Nephron (organoid): ENCODE results near the gene LSS.

Source experiments
- H3K27ac Mint-ChIP-seq, 3 experiments: 2 replicates each; pipeline ENCODE4 v1.8.0; 2020; ENCODE audit warnings: mixed read lengths in 3 of 3, mild to moderate bottlenecking in 2 of 3, moderate library complexity in 1 of 3
- H3K27me3 Mint-ChIP-seq: 2 replicates; pipeline ENCODE4 v1.8.0; 2021; ENCODE audit warnings: low read depth, mild to moderate bottlenecking, moderate library complexity, mixed read lengths
- H3K36me3 Mint-ChIP-seq: 2 replicates; pipeline ENCODE4 v1.8.0; 2020; ENCODE audit warnings: low read depth, mixed read lengths
- H3K4me1 Mint-ChIP-seq: 2 replicates; pipeline ENCODE4 v1.8.0; 2020; ENCODE audit warnings: mixed read lengths
- H3K4me3 Mint-ChIP-seq, 3 experiments: 2 replicates each; pipeline ENCODE4 v1.8.0; 2020; ENCODE audit warnings: mild to moderate bottlenecking in 3 of 3, mixed read lengths in 3 of 3, moderate library complexity in 2 of 3
- H3K9me3 Mint-ChIP-seq: 2 replicates; pipeline ENCODE4 v1.8.0; 2020; ENCODE audit warnings: mixed read lengths
- TF ChIP-seq, protein P1 (sequence below), 3 experiments: fragments of 200-600 bp; sonication (generic); IDR thresholded peaks; one replicate each; pipeline ENCODE4 v1.5.0; 2021; ENCODE audit warnings: antibody characterized with exemption in 3 of 3; ENCODE audit not compliant: unreplicated experiment in 3 of 3

Gene LSS

DNA sequence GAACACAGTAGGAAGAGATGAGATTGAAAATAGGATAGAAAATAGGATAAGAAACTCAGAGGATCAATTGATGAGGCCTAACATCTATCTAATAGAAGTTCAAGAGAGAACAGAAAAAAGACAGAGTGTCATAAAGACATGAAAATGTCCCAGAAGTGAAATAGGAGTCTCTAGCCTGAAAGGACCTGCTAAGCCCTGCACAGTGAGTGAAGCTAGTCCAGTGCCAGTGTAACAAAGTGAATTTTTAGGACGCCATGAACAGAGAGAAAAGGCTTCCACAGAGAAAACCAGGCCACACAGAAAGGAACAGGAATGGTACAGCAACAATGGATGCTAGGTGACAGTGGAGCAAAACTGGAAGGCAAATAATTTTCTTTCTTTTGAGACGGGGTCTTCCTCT is 20.3 kb upstream of the LSS start:
- Mint-ChIP-seq H3K36me3 (peaks cover 73% of the 10 kb centered on the region), H3K27me3 (no peaks in the 10 kb centered on the region), H3K4me3 (no peak overlapping the region), H3K9me3 (no peaks in the 10 kb centered on the region), H3K4me1 (no peaks in the 10 kb centered on the region), H3K27ac (no peak overlapping the region)
- TF ChIP-seq, protein P1, sequence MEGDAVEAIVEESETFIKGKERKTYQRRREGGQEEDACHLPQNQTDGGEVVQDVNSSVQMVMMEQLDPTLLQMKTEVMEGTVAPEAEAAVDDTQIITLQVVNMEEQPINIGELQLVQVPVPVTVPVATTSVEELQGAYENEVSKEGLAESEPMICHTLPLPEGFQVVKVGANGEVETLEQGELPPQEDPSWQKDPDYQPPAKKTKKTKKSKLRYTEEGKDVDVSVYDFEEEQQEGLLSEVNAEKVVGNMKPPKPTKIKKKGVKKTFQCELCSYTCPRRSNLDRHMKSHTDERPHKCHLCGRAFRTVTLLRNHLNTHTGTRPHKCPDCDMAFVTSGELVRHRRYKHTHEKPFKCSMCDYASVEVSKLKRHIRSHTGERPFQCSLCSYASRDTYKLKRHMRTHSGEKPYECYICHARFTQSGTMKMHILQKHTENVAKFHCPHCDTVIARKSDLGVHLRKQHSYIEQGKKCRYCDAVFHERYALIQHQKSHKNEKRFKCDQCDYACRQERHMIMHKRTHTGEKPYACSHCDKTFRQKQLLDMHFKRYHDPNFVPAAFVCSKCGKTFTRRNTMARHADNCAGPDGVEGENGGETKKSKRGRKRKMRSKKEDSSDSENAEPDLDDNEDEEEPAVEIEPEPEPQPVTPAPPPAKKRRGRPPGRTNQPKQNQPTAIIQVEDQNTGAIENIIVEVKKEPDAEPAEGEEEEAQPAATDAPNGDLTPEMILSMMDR (IDR thresholded peaks at IDR 0.05; ENCODE audit: unreplicated experiment in 3 of 3): no peak

DNA sequence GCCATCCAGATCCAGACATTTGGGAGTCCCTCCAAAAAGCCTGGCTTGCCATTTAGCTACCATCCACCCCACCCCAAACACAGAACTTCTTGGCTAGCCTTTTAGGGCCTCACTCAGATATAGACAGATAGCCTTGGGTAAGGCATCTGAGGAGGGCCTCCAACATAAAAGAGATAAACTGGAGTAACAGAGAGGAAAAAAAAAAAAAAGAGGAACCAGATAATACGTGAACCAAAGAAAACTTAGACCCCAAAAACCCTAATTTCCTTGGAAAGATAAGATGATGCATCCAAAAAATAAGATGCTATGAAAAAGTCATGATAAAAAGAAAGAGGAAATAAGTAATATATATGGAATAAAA is 19.8 kb upstream of the LSS start:
- H3K4me3 Mint-ChIP-seq: no peak overlapping the region
- H3K27ac Mint-ChIP-seq: no peak overlapping the region
- TF ChIP-seq, protein P1 (IDR thresholded peaks at IDR 0.05; ENCODE audit: unreplicated experiment in 3 of 3): no peak
- H3K27me3 Mint-ChIP-seq: no peaks in the 10 kb centered on the region
- no peaks in the 10 kb centered on the region for H3K9me3 Mint-ChIP-seq
- peaks cover 71% of the 10 kb centered on the region for H3K36me3 Mint-ChIP-seq
- H3K4me1 Mint-ChIP-seq: no peaks in the 10 kb centered on the region

DNA sequence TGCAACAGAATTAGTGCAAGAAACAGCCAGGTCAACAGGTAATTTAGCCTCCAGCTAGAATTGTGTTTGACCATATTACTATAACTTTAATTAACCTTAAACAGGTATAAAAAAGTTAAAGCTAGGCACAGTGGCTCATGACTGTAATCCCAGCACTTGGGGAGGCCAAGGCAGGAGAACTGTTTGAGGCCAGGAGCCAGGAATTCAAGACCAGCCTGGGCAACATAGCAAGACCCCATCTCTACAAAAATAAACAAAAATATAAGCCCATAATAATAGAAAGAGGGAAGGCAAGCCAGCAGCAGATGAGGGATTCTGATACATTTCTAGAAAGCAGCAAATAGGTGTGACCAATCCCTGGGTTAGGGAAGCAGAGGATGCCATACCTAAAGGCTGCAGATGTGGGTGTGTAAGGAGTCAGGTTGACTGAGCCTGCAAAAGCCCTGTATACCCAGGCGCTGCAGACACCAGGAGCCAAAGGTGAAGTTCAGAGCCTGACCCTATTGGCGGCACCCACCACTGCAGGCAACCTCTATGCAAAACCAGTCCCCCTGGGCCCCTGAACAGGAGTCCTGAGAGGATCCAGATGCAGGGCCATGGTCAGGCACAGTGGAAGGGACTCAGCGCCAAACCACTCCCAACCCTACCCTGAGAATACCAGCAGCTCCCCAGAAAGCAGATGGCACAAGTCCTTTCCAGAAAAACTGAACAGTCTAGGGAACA is 19.3 kb upstream of the LSS start:
- H3K4me1 Mint-ChIP-seq: no peaks in the 10 kb centered on the region
- H3K9me3 Mint-ChIP-seq: no peaks in the 10 kb centered on the region
- H3K36me3 Mint-ChIP-seq: peaks cover 72% of the 10 kb centered on the region
- TF ChIP-seq, protein P1 (IDR thresholded peaks at IDR 0.05; ENCODE audit: unreplicated experiment in 3 of 3): no peak
- no peak overlapping the region for H3K27ac Mint-ChIP-seq
- no peaks in the 10 kb centered on the region for H3K27me3 Mint-ChIP-seq
- H3K4me3 Mint-ChIP-seq: no peak overlapping the region

DNA sequence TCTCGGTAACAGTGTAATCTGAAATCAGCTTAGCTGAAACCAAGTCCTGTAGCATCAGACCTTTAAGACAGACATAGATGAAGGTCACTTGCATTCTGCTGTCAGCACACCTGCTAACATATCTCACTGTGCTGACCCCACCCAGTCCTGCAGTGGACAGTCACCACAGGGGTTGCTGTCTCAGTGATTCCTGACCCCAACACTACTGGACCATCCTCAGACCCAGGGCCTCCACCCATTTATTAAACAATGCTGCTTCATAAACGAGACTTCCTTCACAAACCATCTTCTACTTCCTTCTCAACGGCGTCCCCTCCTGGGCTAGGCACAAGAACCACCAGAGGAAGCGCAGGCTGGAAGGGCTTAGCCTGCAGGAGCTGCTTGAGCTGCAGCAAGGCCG is 17.8 kb upstream of the LSS start:
- no peaks in the 10 kb centered on the region for H3K4me1 Mint-ChIP-seq
- no peaks in the 10 kb centered on the region for H3K9me3 Mint-ChIP-seq
- H3K27me3 Mint-ChIP-seq: no peaks in the 10 kb centered on the region
- H3K4me3 Mint-ChIP-seq: no peak overlapping the region
- H3K27ac Mint-ChIP-seq: no peak overlapping the region
- TF ChIP-seq, protein P1 (IDR thresholded peaks at IDR 0.05; ENCODE audit: unreplicated experiment in 3 of 3): no peak
- peaks cover 70% of the 10 kb centered on the region for H3K36me3 Mint-ChIP-seq

DNA sequence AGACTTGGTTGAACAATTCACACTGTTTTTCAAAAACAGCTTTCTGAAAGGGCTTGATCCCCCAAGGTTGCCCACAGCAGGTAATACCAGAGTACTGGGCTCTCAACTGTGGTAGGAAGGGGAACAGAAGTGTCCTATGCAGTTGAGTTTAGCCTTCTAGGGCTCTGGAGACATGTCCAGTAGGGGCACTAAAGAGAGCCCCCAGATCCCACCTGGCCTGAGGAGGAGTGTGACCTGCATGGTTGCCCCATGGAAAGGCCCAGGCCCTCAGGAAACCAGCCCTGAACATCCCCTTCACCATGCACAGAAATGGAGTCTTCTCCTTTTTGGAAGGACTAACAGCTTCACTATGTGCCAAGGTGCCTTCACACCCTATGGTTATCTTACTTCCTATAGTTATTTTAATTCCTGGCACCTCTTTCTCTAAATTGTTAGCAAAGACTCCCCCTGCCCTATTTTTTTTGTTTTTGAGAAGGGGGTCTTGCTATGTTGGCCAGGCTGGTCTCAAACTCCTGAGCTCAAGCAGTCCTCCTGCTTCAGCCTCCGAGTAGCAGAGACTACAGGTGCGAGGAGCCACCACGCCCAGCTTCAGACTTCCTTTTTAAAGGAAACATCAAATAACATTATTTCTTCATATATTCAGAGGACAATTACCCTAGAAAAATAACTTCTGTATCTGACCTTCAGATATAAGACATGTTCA is 16.8 kb upstream of the LSS start:
- TF ChIP-seq, protein P1 (IDR thresholded peaks at IDR 0.05; ENCODE audit: unreplicated experiment in 3 of 3): no peak
- H3K4me3 Mint-ChIP-seq: no peak overlapping the region
- H3K4me1 Mint-ChIP-seq: no peaks in the 10 kb centered on the region

DNA sequence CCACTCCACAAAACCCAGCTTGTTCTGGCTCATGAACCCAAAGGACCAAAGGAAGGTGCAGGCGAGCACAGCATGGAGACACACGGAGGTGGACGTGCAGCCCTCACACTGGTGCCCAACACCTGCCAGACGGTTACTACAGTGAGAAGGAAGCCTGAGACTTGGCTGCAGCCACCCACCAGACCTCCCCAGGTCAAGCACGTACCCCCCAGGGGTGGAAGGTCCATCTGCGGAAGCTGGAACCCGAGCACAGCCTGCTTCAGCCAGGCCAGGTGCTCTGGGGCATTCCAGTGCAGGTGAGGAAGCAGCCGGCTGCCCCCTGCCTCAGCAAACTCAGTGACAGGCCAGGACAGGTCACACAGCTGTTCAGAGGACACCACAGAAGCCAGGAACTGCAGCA is 16.0 kb upstream of the LSS start:
- H3K27ac Mint-ChIP-seq: no peak overlapping the region
- no peaks in the 10 kb centered on the region for H3K4me1 Mint-ChIP-seq
- H3K36me3 Mint-ChIP-seq: peaks cover 68% of the 10 kb centered on the region
- H3K4me3 Mint-ChIP-seq: no peak overlapping the region
- no peaks in the 10 kb centered on the region for H3K9me3 Mint-ChIP-seq
- no peaks in the 10 kb centered on the region for H3K27me3 Mint-ChIP-seq
- TF ChIP-seq, protein P1 (IDR thresholded peaks at IDR 0.05; ENCODE audit: unreplicated experiment in 3 of 3): no peak

More for the DNA sequence above, 16.8 kb upstream of the LSS start:
- H3K27ac Mint-ChIP-seq: no peak overlapping the region
- H3K36me3 Mint-ChIP-seq: peaks cover 70% of the 10 kb centered on the region
- H3K27me3 Mint-ChIP-seq: no peaks in the 10 kb centered on the region
- no peaks in the 10 kb centered on the region for H3K9me3 Mint-ChIP-seq
